ENCODE data around the gene RANBP3.

Gene RANBP3

DNA sequence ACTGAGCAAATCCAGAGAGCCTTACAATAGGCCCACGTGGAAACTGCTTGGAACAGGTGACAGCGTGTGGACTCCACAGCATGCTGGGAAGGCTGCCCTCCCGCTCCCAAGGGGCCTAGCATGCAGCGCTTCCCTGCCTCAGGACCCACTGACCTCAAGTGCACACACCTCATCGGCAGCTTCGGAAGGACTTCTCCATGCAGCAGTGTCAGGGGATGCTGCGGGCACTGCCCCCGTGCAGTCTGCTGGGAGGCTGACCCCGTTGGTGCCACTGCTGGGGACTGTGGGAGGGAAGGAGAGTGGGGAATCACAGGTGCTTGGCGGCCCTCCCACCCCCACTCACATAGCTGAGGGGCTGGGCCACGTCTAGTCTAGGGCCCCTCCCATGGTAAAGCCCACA, 46.7 kb downstream of the RANBP3 start:
- TF ChIP-seq GATA2 (IDR thresholded peaks at IDR 0.05; ENCODE audit: low read depth, low read length) (no peak), GATA3 (IDR thresholded peaks at IDR 0.05; ENCODE audit: low read depth, low read length) (no peak)

DNA sequence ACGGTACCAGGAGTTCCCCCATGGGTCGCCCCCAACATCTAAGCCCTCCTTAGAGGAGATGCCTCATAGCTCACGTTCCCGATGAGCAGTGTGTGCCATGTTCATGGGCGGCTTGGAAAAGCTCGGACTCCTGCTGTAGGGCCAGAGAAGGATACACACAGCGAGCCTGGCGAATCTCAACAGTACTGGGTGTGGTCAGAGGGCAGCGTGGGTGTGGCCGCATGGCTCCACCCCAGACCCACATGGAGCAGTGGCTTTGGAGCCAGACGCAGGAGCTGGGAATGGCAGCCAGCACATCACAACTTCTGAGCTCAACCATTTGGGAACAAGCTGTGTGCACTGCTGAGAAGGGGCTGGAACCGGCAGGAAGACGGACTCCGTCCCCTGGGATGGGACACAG, 48.3 kb downstream of the RANBP3 start:
- no peak for TF ChIP-seq GATA3 (IDR thresholded peaks at IDR 0.05; ENCODE audit: low read depth, low read length)
- TF ChIP-seq GATA2 (IDR thresholded peaks at IDR 0.05; ENCODE audit: low read depth, low read length) = no peak

DNA sequence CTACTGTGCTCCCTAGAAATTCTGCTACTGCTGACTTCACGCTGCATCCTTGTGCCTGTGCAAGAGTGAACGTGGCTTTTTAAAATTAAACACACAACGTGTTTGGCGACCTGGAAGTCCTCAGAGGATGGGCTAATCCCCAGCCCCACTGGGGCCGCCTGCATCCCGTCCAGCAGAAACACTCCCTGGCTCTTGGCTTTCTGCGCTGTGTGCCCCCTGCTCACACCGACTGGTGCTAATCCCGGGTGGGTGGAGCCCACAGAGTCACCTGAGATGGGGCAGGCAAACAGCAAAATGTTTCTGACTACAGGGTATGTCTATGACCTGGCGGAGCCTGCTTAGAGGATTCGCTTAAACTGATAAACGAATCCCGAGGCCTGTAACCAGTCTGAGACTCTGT, 48.8 kb downstream of the RANBP3 start:
- no peak for TF ChIP-seq GATA2 (IDR thresholded peaks at IDR 0.05; ENCODE audit: low read depth, low read length)

DNA sequence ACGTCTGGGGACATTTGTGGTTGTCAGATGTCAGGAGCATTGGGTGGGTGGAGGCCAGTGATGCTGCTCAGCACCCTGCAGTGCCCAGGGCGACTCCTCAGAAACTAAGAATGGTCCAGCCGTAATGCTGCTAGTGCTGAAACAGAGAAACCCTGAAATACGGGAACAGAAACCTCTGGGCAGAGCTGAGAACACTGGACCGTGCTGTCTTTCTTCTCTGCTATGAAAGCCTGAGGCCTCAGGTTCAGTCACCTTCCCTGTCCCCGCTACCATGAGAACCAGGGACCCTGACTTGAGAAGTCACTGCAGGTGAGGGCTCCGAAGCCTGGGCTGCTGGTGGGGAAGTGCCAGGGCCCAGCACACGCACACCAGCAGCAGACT, 50.5 kb downstream of the RANBP3 start:
- no peak for TF ChIP-seq GATA3 (IDR thresholded peaks at IDR 0.05; ENCODE audit: low read depth, low read length)

DNA sequence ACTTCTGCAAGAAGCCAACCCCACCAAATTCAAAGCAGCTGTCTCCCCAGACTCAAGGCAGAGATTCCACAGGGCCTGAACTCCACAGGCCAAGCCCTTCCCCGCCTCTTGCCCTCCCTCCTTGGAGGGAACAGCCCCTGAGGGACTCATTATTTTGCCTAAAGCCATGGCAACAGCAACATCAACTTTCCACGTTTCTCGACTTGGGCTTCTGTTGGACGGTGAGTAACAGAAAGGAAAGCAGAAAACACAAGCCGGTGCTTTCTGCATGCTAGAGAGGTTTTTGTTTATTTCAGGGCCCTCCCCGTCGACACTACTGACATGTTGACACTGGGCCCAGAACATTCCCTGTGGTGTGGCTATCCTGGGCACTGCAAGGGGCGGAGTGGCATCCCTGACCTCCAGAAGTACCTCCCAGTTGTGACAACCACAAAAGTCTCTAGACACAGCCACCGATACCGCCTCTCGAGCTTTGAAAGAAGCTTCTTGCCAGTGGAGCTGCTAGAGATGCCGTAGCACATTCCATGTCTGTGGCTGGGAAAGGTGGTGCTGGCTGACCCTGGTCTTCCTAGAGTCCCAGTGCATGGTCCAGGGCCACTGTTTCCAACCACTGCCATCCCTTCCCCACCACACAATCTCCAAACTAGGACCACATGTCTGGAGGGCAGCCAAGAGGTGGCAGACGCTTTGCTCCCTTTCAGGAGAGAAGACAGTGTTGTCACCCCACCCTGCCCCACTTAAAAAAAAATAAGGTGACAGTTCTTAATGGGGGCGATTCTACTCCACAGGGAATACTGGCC, 51.1 kb downstream of the RANBP3 start:
- no peak for TF ChIP-seq GATA2 (IDR thresholded peaks at IDR 0.05; ENCODE audit: low read depth, low read length)
- no peak for TF ChIP-seq GATA3 (IDR thresholded peaks at IDR 0.05; ENCODE audit: low read depth, low read length)

DNA sequence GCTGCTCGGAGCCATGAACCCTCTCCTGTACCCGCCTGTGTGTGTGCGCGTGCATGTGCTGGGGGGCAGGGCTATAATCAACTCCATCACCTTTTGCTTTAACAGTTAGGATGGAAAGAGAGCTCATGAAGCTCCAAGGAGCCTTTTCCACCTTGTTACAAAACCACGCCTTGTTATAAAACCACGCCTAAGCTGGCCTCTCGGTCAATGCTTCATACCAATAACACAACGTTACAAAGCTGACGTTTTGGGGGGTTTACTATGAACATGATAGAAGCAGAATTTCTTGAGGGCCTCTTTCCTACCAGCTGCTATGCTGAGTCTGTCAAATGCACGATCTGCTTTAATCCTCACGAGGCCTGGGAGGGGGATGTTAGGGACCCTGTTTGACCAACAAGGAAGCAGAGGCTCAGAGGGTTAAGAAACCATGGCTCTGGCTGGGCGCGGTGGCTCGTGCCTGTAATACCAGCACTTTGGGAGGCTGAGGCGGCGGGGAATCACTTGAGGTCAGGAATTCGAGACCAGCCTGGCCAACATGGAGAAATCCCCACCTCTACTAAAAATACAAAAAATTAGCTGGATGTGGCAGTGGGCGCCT, 52.0 kb downstream of the RANBP3 start:
- TF ChIP-seq GATA3 (IDR thresholded peaks at IDR 0.05; ENCODE audit: low read depth, low read length) = no peak
- no peak for TF ChIP-seq GATA2 (IDR thresholded peaks at IDR 0.05; ENCODE audit: low read depth, low read length)

DNA sequence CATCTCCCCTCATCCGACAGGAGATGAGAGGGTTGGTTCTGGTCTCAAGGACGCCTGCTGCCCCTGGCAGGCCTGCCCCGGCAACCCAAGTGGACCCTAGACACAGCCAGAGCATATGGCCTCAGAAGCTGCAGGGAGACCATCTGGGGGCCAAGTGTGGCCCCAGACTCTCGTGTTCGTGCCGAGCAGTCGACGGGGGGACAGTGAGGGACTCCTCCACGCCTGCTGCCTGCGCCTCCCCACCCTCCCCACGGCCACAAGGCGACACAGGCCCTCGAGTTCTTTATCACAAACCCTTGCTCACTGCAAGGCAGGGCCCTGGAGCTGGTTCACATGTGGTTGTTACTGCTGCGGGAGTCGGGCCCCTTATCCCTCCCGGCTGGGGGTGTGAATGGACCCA, 54.6 kb downstream of the RANBP3 start:
- TF ChIP-seq GATA3 (IDR thresholded peaks at IDR 0.05; ENCODE audit: low read depth, low read length) = no peak
- TF ChIP-seq GATA2 (IDR thresholded peaks at IDR 0.05; ENCODE audit: low read depth, low read length) = no peak

DNA sequence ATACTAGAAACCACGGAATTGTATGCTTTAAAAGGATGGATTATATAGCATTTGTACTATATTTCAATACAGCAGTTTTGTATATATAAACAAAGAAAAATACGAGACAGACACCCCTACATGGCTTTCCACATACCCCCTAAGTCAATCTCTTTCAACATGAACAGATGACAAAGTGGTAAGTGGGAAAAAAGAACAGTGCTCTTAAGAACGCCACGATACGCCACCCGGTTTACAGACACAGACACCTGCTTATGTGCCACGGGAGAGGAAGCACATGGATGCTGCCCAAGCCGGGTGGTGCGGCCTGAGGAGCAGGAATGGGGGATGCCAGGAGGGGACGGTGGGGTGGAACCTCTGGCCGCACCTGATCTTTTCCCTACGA, 55.8 kb downstream of the RANBP3 start:
- TF ChIP-seq GATA3 (IDR thresholded peaks at IDR 0.05; ENCODE audit: low read depth, low read length) = no peak
- TF ChIP-seq GATA2 (IDR thresholded peaks at IDR 0.05; ENCODE audit: low read depth, low read length) = no peak

DNA sequence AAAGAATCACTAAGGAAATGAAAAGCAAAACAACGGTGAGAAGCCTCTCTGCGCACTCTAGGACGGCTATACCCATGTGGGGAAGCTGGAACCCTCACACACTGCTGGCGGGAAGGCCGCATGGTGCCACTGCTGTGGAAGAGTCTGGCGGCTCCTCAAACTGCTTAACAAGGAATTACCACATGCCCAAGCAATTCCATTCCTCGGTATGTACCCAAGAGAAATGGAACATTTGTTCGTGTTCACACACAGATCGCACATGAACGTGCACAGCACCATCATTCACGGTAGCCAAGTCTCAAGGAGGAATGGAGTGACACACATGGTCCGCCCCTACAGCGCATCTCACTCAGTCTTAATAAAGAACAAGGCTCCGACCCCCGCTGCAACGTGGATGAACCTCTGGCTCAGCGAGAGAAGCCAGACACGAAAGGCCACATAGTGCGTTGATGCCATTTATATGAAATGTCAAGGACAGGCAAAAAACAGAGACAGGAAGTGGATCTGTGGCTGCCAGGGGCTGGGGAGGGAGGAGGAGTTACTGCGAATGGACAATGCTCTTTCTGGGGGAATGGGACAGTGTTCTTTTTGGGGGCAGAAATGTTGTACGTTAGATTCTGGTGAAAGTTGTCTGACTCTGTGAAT, 56.3 kb downstream of the RANBP3 start:
- TF ChIP-seq GATA2 (IDR thresholded peaks at IDR 0.05; ENCODE audit: low read depth, low read length) (no peak), GATA3 (IDR thresholded peaks at IDR 0.05; ENCODE audit: low read depth, low read length) (no peak)

DNA sequence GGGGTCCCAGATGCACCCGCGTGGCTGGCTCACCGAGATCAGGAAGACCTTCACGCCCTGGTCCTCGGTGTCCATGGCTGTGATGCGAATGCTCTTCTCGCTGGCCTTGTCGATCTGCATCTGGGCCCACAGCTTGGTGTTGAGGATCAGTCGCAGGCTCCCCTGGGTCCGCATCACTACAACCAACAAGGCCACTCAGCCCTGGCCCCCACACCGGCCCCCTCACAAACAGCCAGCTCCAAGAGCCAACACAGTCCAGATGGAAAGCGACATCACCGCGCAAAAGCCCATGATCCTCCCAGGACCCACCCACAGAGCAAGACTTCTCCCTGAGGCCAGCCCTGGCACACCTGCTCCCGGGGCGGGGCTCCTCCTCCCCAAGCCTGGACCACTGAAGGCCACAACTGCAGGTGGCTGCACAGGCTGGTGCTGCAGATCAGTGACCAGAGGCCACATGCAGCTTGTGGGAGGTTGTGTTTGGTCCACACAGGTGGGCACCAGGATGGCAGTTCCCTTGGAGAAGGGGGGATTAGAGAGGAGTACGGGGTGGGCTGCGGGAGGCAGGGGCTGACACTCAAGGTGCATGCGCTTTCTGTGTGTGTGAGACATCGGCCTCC, 59.4 kb downstream of the RANBP3 start:
- TF ChIP-seq GATA2 (IDR thresholded peaks at IDR 0.05; ENCODE audit: low read depth, low read length) (no peak), GATA3 (IDR thresholded peaks at IDR 0.05; ENCODE audit: low read depth, low read length) (no peak)

DNA sequence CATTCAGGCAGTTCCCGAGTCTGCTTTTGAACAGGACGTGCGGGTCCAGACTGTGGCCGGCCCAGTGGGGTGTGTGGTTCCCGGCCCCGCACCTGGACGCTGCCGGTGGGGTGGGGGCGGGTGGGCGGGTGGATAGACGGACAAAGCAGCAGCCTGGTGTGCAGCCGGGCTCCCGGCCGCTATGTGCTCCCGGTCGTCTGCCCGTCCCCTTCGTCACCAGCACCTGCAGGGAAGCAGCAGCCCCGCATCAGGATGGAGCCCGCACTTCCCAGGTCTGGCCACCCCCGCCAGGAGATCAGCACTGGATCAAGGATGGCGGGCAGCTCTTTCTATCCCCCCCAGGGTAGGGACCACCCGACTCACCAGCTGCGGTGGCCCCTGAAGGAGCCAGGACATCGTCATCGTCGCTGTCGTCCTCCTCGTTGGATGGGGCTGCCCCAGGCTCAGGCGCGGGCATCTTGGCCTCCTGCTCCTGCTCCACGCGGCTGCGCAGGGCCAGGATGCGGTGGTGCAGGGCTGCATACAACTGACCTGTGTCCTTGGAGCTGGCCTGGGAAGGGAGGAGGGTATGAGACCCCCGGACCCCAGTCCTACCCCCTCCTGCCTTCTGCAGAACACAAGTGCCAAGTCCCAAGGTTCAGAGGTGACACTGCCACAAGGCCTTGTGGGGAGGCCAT, 60.4 kb downstream of the RANBP3 start:
- TF ChIP-seq GATA2 (IDR thresholded peaks at IDR 0.05; ENCODE audit: low read depth, low read length) (no peak), GATA3 (IDR thresholded peaks at IDR 0.05; ENCODE audit: low read depth, low read length) (no peak)

DNA sequence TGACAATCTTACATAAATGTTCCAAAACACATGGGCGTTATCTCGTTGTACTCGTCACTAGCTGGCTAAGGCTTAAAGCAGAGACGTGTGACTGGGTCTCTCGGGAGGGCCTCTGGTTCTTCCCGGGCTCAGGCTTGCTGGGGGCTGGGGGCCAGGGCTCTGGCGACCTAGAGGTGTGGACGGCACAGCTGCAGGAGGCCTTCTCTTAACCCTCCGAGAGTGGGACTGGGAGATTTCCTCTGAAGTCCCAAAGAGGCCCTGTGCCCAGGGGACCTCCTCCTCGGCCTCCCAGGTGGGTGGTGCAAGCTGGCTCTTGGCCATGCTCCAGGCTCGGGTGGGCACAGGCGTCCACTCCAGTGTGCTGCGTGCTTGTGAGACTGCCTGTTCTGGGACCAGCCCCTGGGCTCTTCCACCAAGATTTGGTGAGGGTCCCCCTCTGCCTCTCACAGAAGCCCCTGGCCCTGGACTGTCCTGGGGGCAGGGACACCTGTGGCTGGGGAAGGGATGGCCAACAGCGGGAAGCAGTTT, 61.7 kb downstream of the RANBP3 start:
- TF ChIP-seq GATA2 (IDR thresholded peaks at IDR 0.05; ENCODE audit: low read depth, low read length) (no peak), GATA3 (IDR thresholded peaks at IDR 0.05; ENCODE audit: low read depth, low read length) (no peak)

DNA sequence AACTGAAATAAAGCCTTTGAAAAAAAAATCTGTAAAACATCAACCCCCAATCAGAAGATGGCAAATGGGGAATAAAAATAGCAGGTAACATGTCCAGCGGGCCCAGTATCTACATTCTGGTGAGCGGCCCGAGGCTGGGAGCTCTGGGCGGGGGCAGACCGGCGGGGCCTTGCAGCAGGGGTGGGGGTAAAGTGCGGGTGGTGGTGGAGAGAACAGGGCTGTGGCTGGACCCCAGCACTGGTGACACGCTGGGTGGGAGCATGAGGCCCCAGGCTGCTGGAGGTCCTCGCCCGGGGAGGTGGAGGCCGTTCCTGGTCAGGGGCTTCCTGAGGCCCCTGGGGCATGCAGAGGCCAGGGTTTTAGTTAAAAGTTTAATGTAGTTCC, 62.2 kb downstream of the RANBP3 start:
- TF ChIP-seq GATA2 (IDR thresholded peaks at IDR 0.05; ENCODE audit: low read depth, low read length) (no peak), GATA3 (IDR thresholded peaks at IDR 0.05; ENCODE audit: low read depth, low read length) (no peak)

Data from SH-SY5Y (cell line).